ENCODE results near the gene POLR2B.
A peak's percentile ranks its signal among the peaks of the same experiment; 100 is the strongest.

Gene POLR2B

DNA sequence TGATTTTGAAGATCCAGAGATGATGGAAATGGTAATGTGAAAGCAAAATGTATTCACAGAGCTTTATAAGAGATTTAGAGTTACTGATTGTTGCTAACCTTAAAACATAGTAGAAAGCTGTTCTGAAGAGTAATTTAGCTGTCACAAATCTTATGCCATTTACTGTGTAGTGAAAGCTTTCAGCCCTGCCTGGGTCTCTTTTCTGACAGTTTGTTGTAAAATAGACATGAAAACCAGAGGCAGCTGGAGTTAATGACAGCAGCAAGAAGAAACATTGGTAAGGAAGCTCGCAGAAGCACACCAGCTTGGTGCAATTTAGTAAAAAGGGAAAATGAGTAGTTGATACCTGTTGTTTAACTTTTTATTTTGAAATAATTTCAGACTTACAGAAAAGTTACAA, 21.1 kb downstream of the POLR2B start:
- no peak for TF ChIP-seq CTCF (IDR thresholded peaks at IDR 0.05; ENCODE audit: low read depth, low read length)
- no peak overlapping the region for H3K4me3 ChIP-seq (replicated peaks in 1 of 2; ENCODE audit: low read depth in 2 of 2, low read length in 2 of 2)
- no peak for DNase-seq (ENCODE audit: low read depth in 2 of 2)

DNA sequence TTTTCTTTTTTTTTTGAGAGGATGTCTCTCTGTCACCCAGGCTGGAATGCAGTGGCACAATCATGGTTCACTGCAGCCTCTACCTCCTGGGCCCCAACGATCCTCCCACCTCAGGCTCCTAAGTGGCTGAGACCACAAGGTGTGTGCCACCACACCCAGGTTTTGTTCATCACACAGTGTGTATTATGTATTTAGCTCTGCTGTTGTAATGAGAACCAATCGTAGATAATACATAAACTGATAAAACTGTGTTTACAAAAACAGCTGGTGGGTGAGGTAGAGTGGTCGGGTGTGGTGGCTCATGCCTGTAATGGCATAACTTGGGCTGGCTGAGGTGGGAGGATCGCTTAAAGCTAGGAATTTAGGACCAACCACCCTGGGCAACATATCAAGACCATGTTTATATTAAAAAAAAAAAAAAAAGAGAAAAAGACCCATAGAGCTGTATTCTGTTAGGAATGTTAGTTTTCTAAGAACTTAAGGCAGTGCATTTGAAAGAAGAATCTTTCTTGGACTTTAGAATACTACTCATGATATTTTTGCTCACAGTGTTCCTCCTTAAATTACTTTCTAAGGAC, 34.9 kb downstream of the POLR2B start:
- H3K4me3 ChIP-seq (replicated peaks in 1 of 2; ENCODE audit: low read depth in 2 of 2, low read length in 2 of 2) = no peak overlapping the region
- DNase-seq (ENCODE audit: low read depth in 2 of 2) = no peak
- no peak for TF ChIP-seq CTCF (IDR thresholded peaks at IDR 0.05; ENCODE audit: low read depth, low read length)

DNA sequence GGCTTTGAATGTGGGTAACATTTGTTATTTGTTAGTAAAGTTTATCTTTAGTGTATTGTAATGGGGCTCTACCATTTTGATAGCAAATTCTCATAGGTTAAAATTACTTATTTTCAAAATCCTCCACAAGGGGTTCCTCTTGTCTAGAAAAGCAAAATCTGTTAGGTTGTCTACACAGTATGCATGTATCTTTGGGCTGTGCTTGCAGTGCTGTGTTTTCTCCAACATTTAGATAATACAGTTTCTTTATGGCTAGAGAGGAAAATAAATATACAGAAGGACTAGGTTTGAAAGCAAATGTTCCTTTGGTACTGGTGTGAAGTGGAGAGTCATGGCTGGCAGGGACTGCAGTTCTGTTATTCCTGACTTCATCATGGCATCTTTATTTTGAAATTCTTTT, 40.3 kb downstream of the POLR2B start:
- H3K4me3 ChIP-seq (replicated peaks in 1 of 2; ENCODE audit: low read depth in 2 of 2, low read length in 2 of 2) = no peak overlapping the region
- DNase-seq (ENCODE audit: low read depth in 2 of 2) = peak; percentile 42 to 52
- no peak for TF ChIP-seq CTCF (IDR thresholded peaks at IDR 0.05; ENCODE audit: low read depth, low read length)

- peak; percentile 86 to 91 for DNase-seq (ENCODE audit: low read depth in 2 of 2)
- H3K4me3 ChIP-seq (replicated peaks in 1 of 2; ENCODE audit: low read depth in 2 of 2, low read length in 2 of 2) = no peak overlapping the region
- TF ChIP-seq CTCF (IDR thresholded peaks at IDR 0.05; ENCODE audit: low read depth, low read length) = no peak
Observed at GRCh38 chr4:57020467-57021101, 41.9 kb downstream of the POLR2B start.

- no peak for TF ChIP-seq CTCF (IDR thresholded peaks at IDR 0.05; ENCODE audit: low read depth, low read length)
- DNase-seq (ENCODE audit: low read depth in 2 of 2) = peak; percentile 76 to 93
- H3K4me3 ChIP-seq (replicated peaks in 1 of 2; ENCODE audit: low read depth in 2 of 2, low read length in 2 of 2) = no peak overlapping the region
Observed at GRCh38 chr4:57023104-57023503, 44.4 kb downstream of the POLR2B start.

DNA sequence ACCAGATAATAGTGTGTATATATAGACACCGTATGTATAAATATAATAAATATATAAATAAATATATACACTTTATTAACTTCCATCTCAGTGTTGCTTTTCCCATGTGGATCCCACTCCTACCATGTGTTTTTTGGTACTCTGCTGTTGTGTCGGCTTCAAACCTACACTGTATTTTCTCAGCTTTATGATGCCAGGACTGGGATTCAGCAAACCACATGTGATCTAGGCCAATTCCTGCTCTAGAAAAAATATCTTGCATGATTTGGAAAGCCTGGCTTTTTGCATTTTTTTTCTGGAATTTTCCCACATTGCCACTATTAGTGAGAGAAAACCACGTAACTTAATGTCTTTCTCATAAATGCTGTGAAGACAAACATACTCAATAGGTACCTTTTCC, 55.8 kb downstream of the POLR2B start:
- no peak for TF ChIP-seq CTCF (IDR thresholded peaks at IDR 0.05; ENCODE audit: low read depth, low read length)
- no peak overlapping the region for H3K4me3 ChIP-seq (replicated peaks in 1 of 2; ENCODE audit: low read depth in 2 of 2, low read length in 2 of 2)
- no peak for DNase-seq (ENCODE audit: low read depth in 2 of 2)
